A549 (cell line): ENCODE data around the gene PELI2. TPM values are rescaled to one million over a fixed set of nuclear protein-coding genes. Genes with fewer than 3 reads are reported as not detected.

ENCODE experiments used
- ATAC-seq, 2 experiments: fragments of 200-7000 bp in 1 of 2; fragments of >200 bp in 1 of 2; cut with Nextera tagmentation in 1 of 2; cut with Tn5 transposase in 1 of 2; 3 replicates each; pipeline versions ENCODE4 v1.8.0 to v1.9.1; 2018 to 2020; ENCODE audit warnings: mild to moderate bottlenecking in 1 of 2, moderate library complexity in 1 of 2
- CTCF ChIA-PET: fragments of 300-600 bp; sonication (Branson Sonifier 250); formaldehyde crosslinking; extraction: SDS; loops from one replicate; lab custom pipeline; 2021; ENCODE audit warnings: antibody characterized with exemption, inconsistent platforms; lab: Yijun Ruan, JAX
- POLR2A ChIA-PET: fragments of 350-600 bp; formaldehyde crosslinking; extraction: SDS; loops from one replicate; lab custom pipeline; 2021; ENCODE audit warnings: antibody characterized with exemption, inconsistent platforms; lab: Yijun Ruan, JAX
- DNase-seq, 2 experiments: peaks; one replicate each; pipeline versions ENCODE4 v3.0.0 to v3.0.0-alpha.2; 2011 to 2016; ENCODE audit warnings: low read depth in 1 of 2, low spot score in 1 of 2
- FAIRE-seq: peaks from 2 replicates; lab custom pipeline; 2011; peaks lifted over from hg19 to GRCh38; lab: Jason Lieb, UNC
- H3K27ac ChIP-seq, 2 experiments: fragments of >200 bp; sonication (Bioruptor Twin); formaldehyde crosslinking; 3 replicates each; pipeline ENCODE4 v1.5.1; 2016 to 2017
- H3K4me1 ChIP-seq: fragments of >200 bp; sonication (Bioruptor Twin); formaldehyde crosslinking; 3 replicates; pipeline ENCODE4 v1.6.1; 2016
- H3K4me2 ChIP-seq: fragments of >200 bp; sonication (Bioruptor Twin); formaldehyde crosslinking; 3 replicates; pipeline ENCODE4 v1.6.1; 2016
- H3K4me3 ChIP-seq: fragments of >200 bp; sonication (Bioruptor Twin); formaldehyde crosslinking; 3 replicates; pipeline ENCODE4 v1.5.1; 2016
- H3K9me3 ChIP-seq: fragments of >200 bp; sonication (Bioruptor Twin); formaldehyde crosslinking; 3 replicates; pipeline ENCODE4 v1.6.1; 2016
- CHD2 ChIP-seq: fragments of 150-350 bp; IDR thresholded peaks from 2 replicates; pipeline ENCODE4 v1.6.1; 2014; ENCODE audit warnings: low read length; ENCODE audit not compliant: partially characterized antibody
- CHD4 ChIP-seq: fragments of 200-600 bp; sonication (generic); IDR thresholded peaks from 2 replicates; pipeline ENCODE4 v1.6.1; 2016; ENCODE audit warnings: antibody characterized with exemption, mild to moderate bottlenecking, borderline replicate concordance
- E2F6 ChIP-seq: IDR thresholded peaks from 2 replicates; pipeline ENCODE4 v1.6.1; 2012; ENCODE audit warnings: low read depth, borderline replicate concordance
- EHF ChIP-seq: fragments of 250-450 bp; sonication (Bioruptor Pico); IDR thresholded peaks from 2 replicates; pipeline ENCODE4 v1.5.0; 2020; ENCODE audit warnings: mild to moderate bottlenecking
- EHMT2 ChIP-seq: fragments of 200-600 bp; sonication (generic); IDR thresholded peaks from 2 replicates; pipeline ENCODE4 v1.6.1; 2016; ENCODE audit warnings: antibody characterized with exemption, low read depth, mild to moderate bottlenecking, moderate library complexity
- ESRRA ChIP-seq: fragments of 150-350 bp; IDR thresholded peaks from 2 replicates; pipeline ENCODE4 v1.6.1; 2014; ENCODE audit warnings: mild to moderate bottlenecking, low read length, borderline replicate concordance
- FOSL2 ChIP-seq, 2 experiments: fragments of 450-650 bp in 1 of 2; fragments of >200 bp in 1 of 2; sonication (Bioruptor Twin) in 1 of 2; formaldehyde crosslinking; IDR thresholded peaks; 2 replicates each; pipeline versions ENCODE4 v1.5.0 to v1.6.1; 2016 to 2020; ENCODE audit warnings: mild to moderate bottlenecking in 1 of 2, moderate library complexity in 1 of 2
- GATA3 ChIP-seq: IDR thresholded peaks from 2 replicates; pipeline ENCODE4 v1.6.1; 2012; ENCODE audit warnings: borderline replicate concordance
- HDAC2 ChIP-seq: fragments of 200-600 bp; sonication (generic); IDR thresholded peaks from 2 replicates; pipeline ENCODE4 v1.6.1; 2016
- HEYL ChIP-seq: fragments of 250-450 bp; sonication (Bioruptor Pico); IDR thresholded peaks from 2 replicates; pipeline ENCODE4 v1.8.0; 2021; ENCODE audit warnings: mild to moderate bottlenecking, moderate library complexity
- HOXB5 ChIP-seq: fragments of 250-450 bp; sonication (Bioruptor Pico); IDR thresholded peaks from 2 replicates; pipeline ENCODE4 v1.5.0; 2020; ENCODE audit warnings: mild to moderate bottlenecking, moderate library complexity
- JUN ChIP-seq, 2 experiments: fragments of >200 bp; sonication (Bioruptor Twin); formaldehyde crosslinking; IDR thresholded peaks; 2 replicates in 1 of 2; 3 replicates in 1 of 2; pipeline ENCODE4 v1.6.1; 2016 to 2017
- KDM1A ChIP-seq: fragments of 200-600 bp; sonication (generic); IDR thresholded peaks from 2 replicates; pipeline ENCODE4 v1.6.1; 2016; ENCODE audit warnings: low read depth, mild to moderate bottlenecking
- MAX ChIP-seq: IDR thresholded peaks from 2 replicates; pipeline ENCODE4 v1.6.1; 2012
- MAZ ChIP-seq: fragments of 150-350 bp; IDR thresholded peaks from 2 replicates; pipeline ENCODE4 v1.6.1; 2014; ENCODE audit warnings: antibody characterized with exemption, low read depth, low read length, borderline replicate concordance
- MYC ChIP-seq: IDR thresholded peaks from 2 replicates; pipeline ENCODE4 v1.6.1; 2012; ENCODE audit warnings: mild to moderate bottlenecking, inconsistent platforms, low read length, improper control_type of control experiment, borderline replicate concordance
- NR3C1 ChIP-seq: fragments of >200 bp; sonication (Bioruptor Twin); formaldehyde crosslinking; IDR thresholded peaks from 3 replicates; pipeline ENCODE4 v1.6.1; 2017
- POLR2A ChIP-seq: IDR thresholded peaks from 2 replicates; pipeline ENCODE4 v1.6.1; 2012; ENCODE audit warnings: mild to moderate bottlenecking, low read length
- RAD21 ChIP-seq, 2 experiments: fragments of >200 bp in 1 of 2; sonication (Bioruptor Twin) in 1 of 2; formaldehyde crosslinking in 1 of 2; IDR thresholded peaks in 1 of 2; conservative IDR thresholded peaks in 1 of 2; 2 replicates in 1 of 2; 3 replicates in 1 of 2; pipeline ENCODE4 v1.6.1; 2012 to 2018; ENCODE audit warnings: inconsistent platforms in 1 of 2
- RARB ChIP-seq: fragments of 250-450 bp; sonication (Bioruptor Pico); IDR thresholded peaks from 2 replicates; pipeline ENCODE4 v1.8.0; 2021; ENCODE audit warnings: mild to moderate bottlenecking, moderate library complexity
- RCOR1 ChIP-seq: fragments of 150-350 bp; IDR thresholded peaks from 2 replicates; pipeline ENCODE4 v1.6.1; 2014; ENCODE audit warnings: antibody characterized with exemption, low read length, low read depth
- RFX5 ChIP-seq: fragments of 450-650 bp; IDR thresholded peaks from 2 replicates; pipeline ENCODE4 v1.7.1; 2014; ENCODE audit warnings: antibody characterized with exemption, mild to moderate bottlenecking, moderate library complexity
- SMC3 ChIP-seq: fragments of >200 bp; sonication (Bioruptor Twin); formaldehyde crosslinking; IDR thresholded peaks from 3 replicates; pipeline ENCODE4 v1.6.1; 2018; ENCODE audit warnings: inconsistent platforms
- SREBF2 ChIP-seq: fragments of 450-650 bp; IDR thresholded peaks from 2 replicates; pipeline ENCODE4 v1.6.1; 2014; ENCODE audit warnings: mild to moderate bottlenecking, moderate library complexity
- TFCP2L1 ChIP-seq: fragments of 250-450 bp; sonication (Bioruptor Pico); IDR thresholded peaks from 2 replicates; pipeline ENCODE4 v1.5.0; 2021; ENCODE audit warnings: mild to moderate bottlenecking
- ZFP36 ChIP-seq: fragments of 450-650 bp; IDR thresholded peaks from 2 replicates; pipeline ENCODE4 v1.6.1; 2014; ENCODE audit warnings: borderline replicate concordance; ENCODE audit not compliant: partially characterized antibody
- ZNF302 ChIP-seq: fragments of 250-450 bp; sonication (Bioruptor Pico); IDR thresholded peaks from 2 replicates; pipeline ENCODE4 v1.9.0; 2021; ENCODE audit warnings: inconsistent platforms, mild to moderate bottlenecking, moderate library complexity
- WGBS: methylation state at CpG from one replicate; pipeline ENCODE4 v1.1.6; 2017; ENCODE audit errors: missing lambda C conversion rate; 5-methylcytosine and 5-hydroxymethylcytosine counted together
- polyA plus RNA-seq, 4 experiments: library from polyadenylated mRNA; depleted of rRNA in 3 of 4; stranded (reverse); fragments of >200 nt; fragmentation: RNase III in 1 of 4; extraction: RNeasy Plus Mini Kit Qiagen cat#74134 plus additional on column Dnase treatment in 1 of 4; gene quantifications; 2 replicates in 3 of 4; 3 replicates in 1 of 4; pipeline ENCODE4 v1.2.3, GENCODE V29; 2011 to 2017
- TF ChIP-seq, protein P1 (sequence below): fragments of >200 bp; sonication (Bioruptor Twin); formaldehyde crosslinking; IDR thresholded peaks from 3 replicates; pipeline ENCODE4 v1.5.1; 2016
- TF ChIP-seq, protein P2 (sequence below): fragments of >200 bp; sonication (Bioruptor Twin); formaldehyde crosslinking; IDR thresholded peaks from 3 replicates; pipeline ENCODE4 v1.6.1; 2016

PELI2 gene
- polyA plus RNA-seq, 2 of the 4 experiments (the other 2 are of a cell fraction): 0.93 to 7.2 TPM

DNA sequence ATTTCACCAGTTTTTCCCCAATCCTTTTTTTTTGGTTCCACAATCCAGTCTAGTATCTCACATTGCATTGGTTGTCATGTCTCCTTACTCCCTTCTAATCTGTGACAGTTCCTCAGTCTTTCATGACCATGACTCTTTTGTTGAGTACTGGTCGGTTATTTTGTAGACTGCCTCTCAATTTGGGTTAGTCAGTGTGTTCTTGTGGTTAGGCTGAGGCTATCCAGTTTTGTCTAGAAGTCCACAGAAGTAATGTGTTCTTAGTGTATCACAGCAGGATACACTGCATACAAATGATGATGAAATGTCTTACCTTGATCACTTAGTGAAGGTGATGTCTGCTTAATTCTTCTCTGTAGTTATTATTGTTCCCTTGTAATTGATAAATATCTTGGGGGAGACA, 24.8 kb downstream of the PELI2 start:
- CTCF ChIA-PET: no interaction called here
- POLR2A ChIA-PET: no interaction called here
- Histone ChIP-seq H3K27ac (no peak overlapping the region), H3K9me3 (no peaks in the 10 kb centered on the region), H3K4me1 (no peaks in the 10 kb centered on the region; the same call in 2 of the 3 replicates), H3K4me2 (no peak overlapping the region), H3K4me3 (no peak overlapping the region)
- DNase-seq (no peak), FAIRE-seq (no peak), ATAC-seq (no peak)
- TF ChIP-seq MYC: no peak
- no peak for TF ChIP-seq JUN (IDR thresholded peaks at IDR 0.05)
- TF ChIP-seq POLR2A: no peak
- TF ChIP-seq SREBF2: no peak
- TF ChIP-seq RAD21 (conservative IDR thresholded peaks at IDR 0.05 in 1 of 2, IDR thresholded peaks at IDR 0.05 in 1 of 2): no peak
- TF ChIP-seq CHD4: no peak
- TF ChIP-seq HDAC2: no peak
- TF ChIP-seq NR3C1: no peak
- no peak for TF ChIP-seq GATA3
- TF ChIP-seq KDM1A: no peak
- TF ChIP-seq RARB (CRISPR knock-in tag): no peak
- TF ChIP-seq HOXB5 (CRISPR knock-in tag): no peak
- no peak for TF ChIP-seq ZFP36
- no peak for TF ChIP-seq MAX
- no peak for TF ChIP-seq CHD2
- TF ChIP-seq FOSL2 (IDR thresholded peaks at IDR 0.05): no peak
- no peak for TF ChIP-seq FOSL2 (CRISPR knock-in tag; IDR thresholded peaks at IDR 0.05)
- TF ChIP-seq RCOR1: no peak
- no peak for TF ChIP-seq ZNF302
- TF ChIP-seq MAZ: no peak
- no peak for TF ChIP-seq EHF (CRISPR knock-in tag)
- WGBS: 95% methylated on average over 1 of the region's 1 CpG

GRCh38 chr14:56144176-56144575, 26.0 kb downstream of the PELI2 start:
- Histone ChIP-seq H3K4me3 (no peak overlapping the region), H3K4me1 (no peaks in the 10 kb centered on the region; the same call in 2 of the 3 replicates), H3K27ac (no peak overlapping the region), H3K9me3 (no peaks in the 10 kb centered on the region), H3K4me2 (no peak overlapping the region)
- 88% methylated on average over 1 of the region's 1 CpG for WGBS
- no peak for FAIRE-seq
- CTCF ChIA-PET: interaction anchor here (1.2 kb wide), 1 partner anchor 454 kb away, joined by 3 read pairs; no protein-coding TSS in a partner anchor
- no peak for TF ChIP-seq TFCP2L1 (CRISPR knock-in tag)
- TF ChIP-seq ZFP36: no peak
- TF ChIP-seq HEYL: no peak
- no peak for TF ChIP-seq MAZ
- TF ChIP-seq JUN (IDR thresholded peaks at IDR 0.05): no peak
- POLR2A ChIA-PET: no interaction called here
- ATAC-seq: no peak
- no peak for DNase-seq

GRCh38 chr14:56145181-56145769, 27.1 kb downstream of the PELI2 start:
- H3K27ac ChIP-seq: no peak overlapping the region
- no peak for TF ChIP-seq RAD21 (conservative IDR thresholded peaks at IDR 0.05 in 1 of 2, IDR thresholded peaks at IDR 0.05 in 1 of 2)
- TF ChIP-seq, protein P1, sequence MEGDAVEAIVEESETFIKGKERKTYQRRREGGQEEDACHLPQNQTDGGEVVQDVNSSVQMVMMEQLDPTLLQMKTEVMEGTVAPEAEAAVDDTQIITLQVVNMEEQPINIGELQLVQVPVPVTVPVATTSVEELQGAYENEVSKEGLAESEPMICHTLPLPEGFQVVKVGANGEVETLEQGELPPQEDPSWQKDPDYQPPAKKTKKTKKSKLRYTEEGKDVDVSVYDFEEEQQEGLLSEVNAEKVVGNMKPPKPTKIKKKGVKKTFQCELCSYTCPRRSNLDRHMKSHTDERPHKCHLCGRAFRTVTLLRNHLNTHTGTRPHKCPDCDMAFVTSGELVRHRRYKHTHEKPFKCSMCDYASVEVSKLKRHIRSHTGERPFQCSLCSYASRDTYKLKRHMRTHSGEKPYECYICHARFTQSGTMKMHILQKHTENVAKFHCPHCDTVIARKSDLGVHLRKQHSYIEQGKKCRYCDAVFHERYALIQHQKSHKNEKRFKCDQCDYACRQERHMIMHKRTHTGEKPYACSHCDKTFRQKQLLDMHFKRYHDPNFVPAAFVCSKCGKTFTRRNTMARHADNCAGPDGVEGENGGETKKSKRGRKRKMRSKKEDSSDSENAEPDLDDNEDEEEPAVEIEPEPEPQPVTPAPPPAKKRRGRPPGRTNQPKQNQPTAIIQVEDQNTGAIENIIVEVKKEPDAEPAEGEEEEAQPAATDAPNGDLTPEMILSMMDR: no peak
- no peak for TF ChIP-seq KDM1A
- TF ChIP-seq SMC3: no peak
- no peak for TF ChIP-seq EHMT2
- TF ChIP-seq E2F6: no peak
- no peak for TF ChIP-seq RFX5
- TF ChIP-seq, protein P2, sequence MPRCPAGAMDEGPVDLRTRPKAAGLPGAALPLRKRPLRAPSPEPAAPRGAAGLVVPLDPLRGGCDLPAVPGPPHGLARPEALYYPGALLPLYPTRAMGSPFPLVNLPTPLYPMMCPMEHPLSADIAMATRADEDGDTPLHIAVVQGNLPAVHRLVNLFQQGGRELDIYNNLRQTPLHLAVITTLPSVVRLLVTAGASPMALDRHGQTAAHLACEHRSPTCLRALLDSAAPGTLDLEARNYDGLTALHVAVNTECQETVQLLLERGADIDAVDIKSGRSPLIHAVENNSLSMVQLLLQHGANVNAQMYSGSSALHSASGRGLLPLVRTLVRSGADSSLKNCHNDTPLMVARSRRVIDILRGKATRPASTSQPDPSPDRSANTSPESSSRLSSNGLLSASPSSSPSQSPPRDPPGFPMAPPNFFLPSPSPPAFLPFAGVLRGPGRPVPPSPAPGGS: no peak
- no peak for TF ChIP-seq ESRRA
- H3K4me1 ChIP-seq: no peaks in the 10 kb centered on the region; the same call in 2 of the 3 replicates
- ChIA-PET CTCF (no interaction called here), POLR2A (no interaction called here)
- FAIRE-seq (no peak), DNase-seq (no peak), ATAC-seq (no peak)
- no peak overlapping the region for H3K4me3 ChIP-seq
- no peak overlapping the region for H3K4me2 ChIP-seq
- WGBS: 85% methylated on average over 5 of the region's 5 CpGs
- no peaks in the 10 kb centered on the region for H3K9me3 ChIP-seq
